Measurements from ENCODE around the gene STRBP.

Gene STRBP

DNA sequence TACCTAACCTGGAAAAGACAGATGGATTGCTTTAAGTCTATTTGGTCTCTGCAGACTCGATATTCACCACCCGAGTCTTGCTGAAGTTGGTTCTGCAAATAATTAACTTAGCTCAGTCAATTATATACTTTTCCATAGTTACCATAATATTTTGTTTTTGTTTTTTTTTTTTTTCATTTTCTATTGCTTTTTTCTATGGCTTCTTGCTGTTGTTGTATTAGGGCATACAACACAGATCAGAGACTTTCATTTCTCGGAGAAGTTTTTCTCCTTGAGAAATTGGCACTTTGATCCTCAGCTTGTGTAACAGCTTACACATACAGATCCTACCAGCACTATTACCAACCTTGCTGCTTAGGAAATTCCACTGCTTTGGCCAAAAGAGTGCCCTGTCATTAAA lies 146.9 kb downstream of the STRBP start:
- DNase-seq: no peak

DNA sequence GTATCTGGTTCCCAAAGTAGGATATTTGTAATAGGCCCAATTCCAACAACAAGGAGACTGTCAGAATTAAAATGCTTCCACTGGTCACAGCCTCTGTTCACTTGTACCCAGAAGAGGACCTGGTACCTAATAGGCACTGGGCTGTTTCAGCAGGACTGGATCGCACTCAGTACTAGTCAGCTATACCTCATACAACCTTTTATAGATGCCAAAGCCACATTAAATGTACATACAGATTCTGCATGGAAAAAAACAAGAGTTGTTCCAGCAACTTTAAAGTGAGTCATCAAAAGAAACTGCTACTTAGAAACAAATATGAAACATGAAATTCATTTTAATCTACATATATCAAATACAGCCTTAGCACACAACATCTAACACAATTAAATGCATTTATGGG lies 147.4 kb downstream of the STRBP start:
- DNase-seq: no peak

- no peak for DNase-seq
Measured at GRCh38 chr9:123120131-123120530, 148.3 kb downstream of the STRBP start.

DNA sequence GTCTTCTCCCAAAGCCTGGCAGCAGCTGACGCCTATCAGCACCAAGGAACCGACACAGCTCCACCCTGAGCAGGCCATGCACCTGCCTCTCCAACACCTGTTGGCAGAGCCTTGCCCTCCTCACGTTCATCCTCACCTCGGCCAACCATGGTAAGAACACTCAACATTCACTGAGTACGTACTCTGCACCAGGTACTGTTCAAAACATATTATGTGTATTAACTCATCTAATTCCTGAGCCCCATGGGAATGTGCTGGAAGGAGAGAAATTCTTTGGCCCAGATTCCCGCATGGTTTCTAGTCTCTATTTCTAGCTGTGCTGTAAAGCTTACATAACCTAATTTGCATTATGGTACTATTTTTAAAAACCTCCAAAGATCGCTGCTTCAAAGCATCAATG lies 148.8 kb downstream of the STRBP start:
- no peak for DNase-seq

DNA sequence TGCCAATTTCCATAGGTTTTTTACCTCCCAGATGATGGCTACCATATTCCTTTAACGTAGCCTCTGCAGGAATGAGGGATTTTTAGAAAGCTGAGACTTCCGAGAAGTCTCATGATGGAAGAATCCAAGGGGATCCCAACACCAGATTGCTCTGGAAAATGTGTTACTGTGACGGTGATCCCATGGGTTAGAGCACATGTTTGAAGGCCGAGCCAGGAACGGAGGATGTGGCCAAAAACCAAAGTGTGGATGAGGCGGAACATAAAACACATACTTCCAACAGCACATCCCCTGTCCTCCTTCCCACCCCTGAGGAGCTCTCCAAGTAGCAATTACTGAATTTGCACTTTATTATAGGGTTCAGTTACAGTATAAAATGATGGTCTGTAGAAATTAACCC lies 152.3 kb downstream of the STRBP start:
- DNase-seq: no peak

DNA sequence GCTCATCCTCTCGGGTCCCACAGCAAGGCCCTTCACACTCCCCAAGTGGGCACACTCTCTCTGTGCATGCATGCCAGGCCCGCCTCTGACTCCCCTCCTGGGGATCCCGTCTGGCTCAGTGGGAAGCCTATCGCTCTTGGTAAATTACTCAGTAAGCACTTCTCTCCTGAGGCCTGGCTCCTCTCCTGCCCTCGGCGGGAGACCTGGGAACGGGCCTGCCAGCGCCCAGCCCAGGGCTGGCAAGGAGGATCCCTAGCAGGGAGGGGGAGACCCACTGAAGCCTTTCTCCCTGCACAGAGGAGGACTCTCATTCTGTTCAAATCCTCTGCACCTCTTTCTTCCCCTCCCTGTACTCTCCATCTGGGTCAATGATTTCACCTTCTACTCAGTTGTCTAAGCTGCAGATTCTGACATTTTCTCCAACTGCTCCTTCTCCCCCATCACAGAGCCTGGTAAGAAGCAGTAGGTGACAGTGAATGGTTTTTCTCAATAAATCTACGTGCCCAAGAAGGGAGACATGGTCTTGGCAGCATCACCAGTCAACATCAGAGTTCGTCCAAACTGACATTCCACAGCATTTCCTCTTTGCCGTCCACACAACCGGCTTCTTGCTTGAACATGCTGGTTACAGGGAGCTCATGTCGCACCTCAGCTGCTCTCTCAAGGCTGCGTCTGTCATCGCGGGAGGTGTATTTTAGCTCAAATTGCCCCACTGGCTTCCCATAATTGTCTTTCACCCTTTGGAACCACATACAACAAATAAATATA lies 153.1 kb downstream of the STRBP start:
- DNase-seq: no peak

- DNase-seq: no peak
Measured at GRCh38 chr9:123113185-123113584, 155.2 kb downstream of the STRBP start.

DNA sequence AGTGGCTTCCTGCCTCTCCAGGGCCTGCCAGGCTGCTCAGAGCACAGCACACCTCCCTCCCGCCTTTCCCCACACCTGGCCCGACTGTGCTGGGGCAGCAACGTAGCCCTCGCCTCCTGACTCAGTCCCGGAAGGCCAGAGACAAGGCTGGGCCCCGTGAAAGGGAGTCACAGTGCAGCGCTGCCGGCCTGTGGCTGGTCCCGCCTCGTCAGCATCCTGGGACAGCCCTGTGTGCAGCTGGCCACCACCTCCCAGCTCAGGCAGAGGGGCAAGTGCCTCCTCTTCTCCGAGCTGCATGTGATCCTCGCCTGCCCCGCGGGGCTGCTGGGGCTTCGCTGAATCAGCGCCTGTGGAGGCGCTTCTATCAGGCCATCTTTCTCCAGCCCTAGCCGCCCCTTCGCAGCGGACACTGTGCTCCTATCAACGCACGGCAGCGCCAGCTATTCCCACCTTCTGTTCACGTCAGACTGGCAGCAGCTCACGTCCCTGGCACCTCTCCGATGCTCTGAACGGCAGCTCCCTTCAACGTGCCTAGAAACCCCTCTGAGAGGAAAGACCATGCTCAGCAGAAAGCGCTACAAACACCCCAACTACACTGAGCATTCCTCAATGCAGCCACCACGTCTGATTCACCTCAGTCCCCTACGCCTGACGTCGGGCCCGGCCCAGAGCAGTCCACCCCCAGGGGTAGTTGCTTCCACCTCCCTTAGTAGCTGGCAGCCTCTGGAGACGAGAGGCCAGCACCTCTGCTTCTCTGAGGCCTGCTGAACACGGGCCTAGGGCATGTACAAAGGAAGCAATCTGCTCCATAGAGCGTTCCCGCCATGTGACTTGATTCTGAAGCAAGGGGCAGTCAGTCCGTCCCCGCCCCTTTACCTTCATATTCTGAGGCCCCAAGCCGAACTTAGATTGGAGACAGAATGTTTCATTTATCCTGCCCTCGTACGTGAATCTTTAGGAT lies 156.1 kb downstream of the STRBP start:
- DNase-seq: no peak

GRCh38 chr9:123111427-123112014 lies 156.9 kb downstream of the STRBP start:
- no peak for DNase-seq

- DNase-seq: no peak
Measured at GRCh38 chr9:123109540-123110279, 158.7 kb downstream of the STRBP start.

- DNase-seq: no peak
Measured at GRCh38 chr9:123108976-123109375, 159.4 kb downstream of the STRBP start.

- no peak for DNase-seq
Measured at GRCh38 chr9:123107639-123108285, 160.6 kb downstream of the STRBP start.

DNA sequence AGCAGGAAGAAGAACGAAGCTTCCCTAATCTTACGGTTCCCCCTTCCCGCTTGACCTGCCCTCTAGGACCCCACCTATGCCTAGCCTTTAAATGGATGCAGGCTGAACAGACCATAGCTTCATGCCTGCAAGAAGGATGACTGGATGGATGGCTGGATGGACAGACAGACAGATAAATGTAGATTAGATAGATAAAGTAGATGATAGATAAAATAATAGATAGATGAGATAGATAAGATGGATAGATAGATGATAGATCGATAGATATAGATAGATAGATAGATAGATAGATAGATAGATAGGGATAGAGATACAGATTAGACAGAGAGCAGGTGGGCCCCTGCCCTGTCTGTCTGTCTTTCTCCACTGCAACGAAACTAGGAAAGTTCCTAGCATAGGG lies 162.9 kb downstream of the STRBP start:
- no peak for DNase-seq

- no peak for DNase-seq
Measured at GRCh38 chr9:123104807-123105206, 163.6 kb downstream of the STRBP start.

GRCh38 chr9:123102375-123103113 lies 165.8 kb downstream of the STRBP start:
- no peak for DNase-seq

DNA sequence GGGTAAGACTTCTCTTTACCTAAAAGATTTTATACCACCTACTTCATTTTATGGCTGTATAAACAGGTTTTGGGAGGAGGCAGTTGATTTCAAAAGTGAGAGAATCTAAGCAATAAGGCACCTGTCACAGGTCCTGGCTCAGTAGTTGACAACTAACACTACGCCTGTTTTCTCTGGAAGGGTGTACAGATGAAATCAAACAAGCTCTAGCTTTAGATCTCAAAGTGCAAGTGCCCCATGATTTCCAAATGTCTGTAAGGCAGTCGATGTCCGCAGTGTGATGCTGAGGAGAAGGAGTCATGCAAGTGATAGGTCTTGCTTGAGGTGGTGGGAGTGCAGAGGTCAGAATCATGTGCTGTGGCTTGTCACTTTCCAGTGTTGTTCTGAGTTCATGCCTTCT lies 168.8 kb downstream of the STRBP start:
- DNase-seq: no peak

DNA sequence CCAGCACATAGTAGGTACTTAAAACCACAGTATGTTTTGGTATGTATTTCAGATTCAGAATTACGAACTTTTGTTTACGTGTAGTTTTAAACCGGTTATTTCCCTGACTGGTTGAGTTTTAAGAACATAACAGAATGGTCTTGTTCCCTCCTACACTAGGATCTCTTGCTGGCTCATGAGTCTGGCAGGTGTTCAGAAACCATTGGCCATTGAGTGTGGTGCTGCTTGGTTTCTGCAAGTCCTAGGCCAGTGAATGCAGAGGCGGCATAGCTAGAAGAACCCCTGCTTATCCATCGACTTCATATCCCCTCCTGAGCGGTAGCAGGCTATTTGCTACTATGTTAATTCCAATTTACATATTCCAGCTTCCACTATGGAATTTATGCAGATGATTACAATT lies 169.3 kb downstream of the STRBP start:
- no peak for DNase-seq

DNA sequence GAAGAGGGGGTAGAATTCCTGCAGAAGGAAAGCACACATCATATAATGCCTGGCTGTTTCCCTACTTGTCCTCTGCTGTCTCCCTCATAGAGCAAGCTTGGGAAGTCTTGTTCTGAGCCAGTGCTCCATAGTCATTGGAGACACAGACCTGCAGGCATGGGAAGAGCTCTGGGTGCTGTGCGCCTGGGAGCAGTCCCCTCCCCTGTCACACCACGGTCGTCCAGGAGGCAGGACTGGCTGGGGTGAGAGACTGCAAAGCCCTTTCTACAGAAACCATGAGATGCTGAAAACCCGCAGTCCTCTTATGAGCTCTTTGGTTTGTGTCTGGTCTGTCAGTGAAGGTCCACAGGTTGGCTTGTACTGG lies 170.3 kb downstream of the STRBP start:
- no peak for DNase-seq

GRCh38 chr9:123097430-123098095 lies 170.8 kb downstream of the STRBP start:
- no peak for DNase-seq

DNA sequence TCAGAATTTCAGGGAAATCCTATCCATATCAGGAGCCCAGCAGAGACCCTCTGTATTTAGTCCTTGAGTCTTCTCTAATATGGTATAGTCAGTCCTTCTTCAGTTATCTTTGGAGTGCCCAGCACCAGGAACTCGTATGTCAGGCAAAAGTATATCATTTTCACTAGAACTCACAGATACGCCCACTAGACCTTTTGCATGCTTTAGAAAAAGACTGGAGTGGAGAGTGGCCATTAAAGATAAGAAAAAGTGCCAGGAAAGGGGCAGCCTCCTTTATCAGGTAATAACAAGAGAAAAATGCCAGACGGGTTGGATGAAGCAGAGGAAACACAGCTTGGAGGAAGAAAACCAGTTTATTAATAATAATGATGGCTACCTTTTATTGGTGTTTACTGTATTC lies 171.4 kb downstream of the STRBP start:
- no peak for DNase-seq

DNA sequence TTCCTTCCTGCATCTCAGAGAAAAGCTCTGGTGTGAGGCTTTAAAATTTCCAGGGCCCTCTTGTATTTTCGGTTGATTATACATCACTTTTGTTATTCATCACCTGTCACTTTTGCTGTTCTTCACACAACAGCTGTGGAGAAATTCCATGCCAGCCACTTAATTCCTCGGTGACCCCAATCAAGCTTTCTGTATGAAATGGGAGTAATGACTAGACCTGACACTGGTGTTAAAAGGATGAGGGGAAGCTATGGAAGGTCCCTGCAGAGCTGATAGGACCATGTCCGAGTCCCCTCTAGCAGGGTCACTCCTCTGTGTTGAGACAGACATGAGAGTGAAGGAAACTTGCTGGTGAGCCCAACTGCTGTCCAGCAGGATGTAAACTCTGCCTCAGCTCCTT lies 175.2 kb downstream of the STRBP start:
- DNase-seq: no peak
